ENCODE measurements around the gene DLG2. TPM values are rescaled to one million over a fixed set of nuclear protein-coding genes. Genes with fewer than 3 reads are reported as not detected.

DLG2 gene
- total RNA-seq, 4 donors from 2014 or later: 7.3 to 14.1 (median 11.1) TPM

DNA sequence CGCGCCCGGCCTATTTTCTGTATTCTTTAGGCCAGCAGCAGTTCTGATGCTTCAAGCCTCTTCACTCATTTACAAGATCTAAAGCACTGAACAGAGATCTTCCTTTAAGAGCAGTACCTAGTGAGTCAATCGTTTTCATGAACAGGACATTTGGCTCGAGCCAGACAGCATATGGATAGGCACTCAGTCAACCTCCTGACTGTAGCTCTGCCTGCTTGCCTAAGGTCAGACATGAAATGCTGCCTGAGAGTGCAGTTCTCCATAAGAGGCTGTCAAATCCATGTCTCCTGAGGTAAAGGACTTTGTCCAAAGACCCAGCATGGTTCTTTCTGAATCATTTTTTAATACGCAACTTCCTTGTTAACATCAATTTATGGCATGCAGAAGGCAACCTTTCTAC, 941.2 kb downstream of the DLG2 start:
- no peaks in the 10 kb centered on the region for H3K9me3 ChIP-seq
- DNase-seq (ENCODE audit: extremely low spot score): no peak
- no peaks in the 10 kb centered on the region for H3K4me1 ChIP-seq
- intact Hi-C loops (cut with DNase I): no loop called here
- H3K27ac ChIP-seq (replicated peaks in 1 of 4): no peak overlapping the region
- TF ChIP-seq EP300 (IDR thresholded peaks at IDR 0.05): no peak
- TF ChIP-seq, protein P1, sequence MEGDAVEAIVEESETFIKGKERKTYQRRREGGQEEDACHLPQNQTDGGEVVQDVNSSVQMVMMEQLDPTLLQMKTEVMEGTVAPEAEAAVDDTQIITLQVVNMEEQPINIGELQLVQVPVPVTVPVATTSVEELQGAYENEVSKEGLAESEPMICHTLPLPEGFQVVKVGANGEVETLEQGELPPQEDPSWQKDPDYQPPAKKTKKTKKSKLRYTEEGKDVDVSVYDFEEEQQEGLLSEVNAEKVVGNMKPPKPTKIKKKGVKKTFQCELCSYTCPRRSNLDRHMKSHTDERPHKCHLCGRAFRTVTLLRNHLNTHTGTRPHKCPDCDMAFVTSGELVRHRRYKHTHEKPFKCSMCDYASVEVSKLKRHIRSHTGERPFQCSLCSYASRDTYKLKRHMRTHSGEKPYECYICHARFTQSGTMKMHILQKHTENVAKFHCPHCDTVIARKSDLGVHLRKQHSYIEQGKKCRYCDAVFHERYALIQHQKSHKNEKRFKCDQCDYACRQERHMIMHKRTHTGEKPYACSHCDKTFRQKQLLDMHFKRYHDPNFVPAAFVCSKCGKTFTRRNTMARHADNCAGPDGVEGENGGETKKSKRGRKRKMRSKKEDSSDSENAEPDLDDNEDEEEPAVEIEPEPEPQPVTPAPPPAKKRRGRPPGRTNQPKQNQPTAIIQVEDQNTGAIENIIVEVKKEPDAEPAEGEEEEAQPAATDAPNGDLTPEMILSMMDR (IDR thresholded peaks at IDR 0.05): no peak
- no peak for TF ChIP-seq POLR2AphosphoS5 (IDR thresholded peaks at IDR 0.05)
- TF ChIP-seq POLR2A (IDR thresholded peaks at IDR 0.05; ENCODE audit: low read depth): no peak
- no peak overlapping the region for H3K4me3 ChIP-seq
- H3K27me3 ChIP-seq: no peaks in the 10 kb centered on the region
- WGBS: 90% methylated on average over 6 of the region's 6 CpGs
- H3K36me3 ChIP-seq: no peaks in the 10 kb centered on the region

DNA sequence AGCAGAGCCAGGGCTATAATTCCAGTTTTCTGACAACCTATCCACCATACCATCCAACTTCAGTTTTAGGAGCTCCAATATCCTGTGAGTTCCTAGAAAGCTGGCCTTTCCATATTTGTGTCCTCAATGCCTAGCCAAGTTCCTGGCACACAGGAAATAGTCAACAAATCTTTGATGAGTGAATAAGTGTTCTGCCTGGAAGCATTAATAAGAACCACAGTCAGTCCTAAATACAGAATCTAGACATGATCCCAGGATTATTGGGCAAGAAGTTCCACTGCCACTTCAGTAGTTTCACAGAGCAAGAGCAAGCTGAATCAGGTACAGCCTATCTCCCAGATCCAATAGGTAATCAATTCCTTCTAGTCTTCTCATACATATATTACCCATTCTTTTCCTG, 942.0 kb downstream of the DLG2 start:
- Histone ChIP-seq H3K4me1 (no peaks in the 10 kb centered on the region), H3K27ac (replicated peaks in 1 of 4) (no peak overlapping the region), H3K27me3 (no peaks in the 10 kb centered on the region), H3K36me3 (no peaks in the 10 kb centered on the region), H3K4me3 (no peak overlapping the region), H3K9me3 (no peaks in the 10 kb centered on the region)
- intact Hi-C loops (cut with DNase I): no loop called here
- TF ChIP-seq, protein P1 (IDR thresholded peaks at IDR 0.05): no peak
- TF ChIP-seq EP300 (IDR thresholded peaks at IDR 0.05) (no peak), POLR2AphosphoS5 (IDR thresholded peaks at IDR 0.05) (no peak), POLR2A (IDR thresholded peaks at IDR 0.05; ENCODE audit: low read depth) (no peak)
- no peak for DNase-seq (ENCODE audit: extremely low spot score)

DNA sequence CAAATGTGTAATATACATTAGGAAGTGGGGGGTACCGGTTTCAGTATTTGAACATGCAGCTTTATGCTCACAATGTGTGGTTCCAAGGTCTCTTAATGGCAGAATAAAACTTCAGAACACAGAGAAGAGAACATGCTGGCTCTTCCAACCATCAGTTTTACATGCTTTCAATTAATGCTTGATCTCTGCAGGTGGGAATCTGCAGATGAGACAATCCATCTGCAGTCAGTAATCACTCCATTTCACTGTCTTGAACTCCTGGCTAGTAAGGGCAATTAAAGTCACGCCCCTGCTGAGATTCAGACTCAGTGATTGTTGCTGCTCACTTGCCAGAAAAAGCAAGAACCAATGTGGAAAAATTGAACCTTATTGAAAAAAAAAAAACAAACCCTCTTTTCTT, 945.7 kb downstream of the DLG2 start:
- 88% methylated on average over 2 of the region's 2 CpGs for WGBS
- no peak for TF ChIP-seq POLR2A (IDR thresholded peaks at IDR 0.05; ENCODE audit: low read depth)
- TF ChIP-seq, protein P1 (IDR thresholded peaks at IDR 0.05): no peak
- TF ChIP-seq EP300 (IDR thresholded peaks at IDR 0.05): no peak
- no peak for TF ChIP-seq POLR2AphosphoS5 (IDR thresholded peaks at IDR 0.05)
- H3K27me3 ChIP-seq: no peaks in the 10 kb centered on the region
- H3K4me3 ChIP-seq: no peak overlapping the region
- no peaks in the 10 kb centered on the region for H3K36me3 ChIP-seq
- intact Hi-C loops (cut with DNase I): no loop called here
- no peak overlapping the region for H3K27ac ChIP-seq (replicated peaks in 1 of 4)
- no peaks in the 10 kb centered on the region for H3K4me1 ChIP-seq
- H3K9me3 ChIP-seq: no peaks in the 10 kb centered on the region
- DNase-seq (ENCODE audit: extremely low spot score): no peak

DNA sequence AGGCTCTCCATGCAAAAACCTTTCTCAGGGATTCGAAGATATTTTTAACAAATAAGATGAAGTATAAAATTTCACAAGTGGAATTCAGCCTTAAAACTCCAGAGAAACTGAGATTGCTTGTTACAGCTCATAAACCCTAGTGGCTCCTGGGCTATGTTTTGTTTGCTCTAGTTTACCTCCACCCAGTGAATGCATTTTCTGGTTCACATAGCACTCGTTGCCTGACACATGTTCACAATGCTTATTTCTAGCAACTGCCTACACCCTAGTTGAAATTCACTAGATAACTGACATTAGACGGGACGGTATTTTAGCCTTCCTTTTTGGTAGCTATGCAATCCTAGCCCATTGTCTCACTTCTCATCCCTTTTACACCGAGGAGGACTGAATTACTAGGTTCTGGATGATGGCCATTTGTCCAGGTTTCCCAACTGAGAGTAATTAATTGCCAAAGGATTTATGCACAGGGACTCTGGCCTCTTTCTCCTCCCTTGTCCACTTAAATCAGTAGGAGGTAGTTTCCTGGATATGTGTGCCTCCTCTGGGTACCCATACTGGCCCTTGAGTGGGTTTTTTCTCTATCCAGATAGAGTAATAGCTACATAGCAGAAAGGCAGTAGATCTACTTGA, 951.6 kb downstream of the DLG2 start:
- no peak overlapping the region for H3K27ac ChIP-seq (replicated peaks in 1 of 4)
- DNase-seq (ENCODE audit: extremely low spot score): no peak
- no peaks in the 10 kb centered on the region for H3K36me3 ChIP-seq
- H3K4me1 ChIP-seq: peaks cover 0 to 6% (median 2%) of the 10 kb centered on the region in 4 donors
- TF ChIP-seq POLR2A (IDR thresholded peaks at IDR 0.05; ENCODE audit: low read depth) (no peak), EP300 (IDR thresholded peaks at IDR 0.05) (no peak), POLR2AphosphoS5 (IDR thresholded peaks at IDR 0.05) (no peak)
- TF ChIP-seq, protein P1 (IDR thresholded peaks at IDR 0.05): no peak
- H3K27me3 ChIP-seq: no peaks in the 10 kb centered on the region
- 83% methylated on average over 5 of the region's 5 CpGs for WGBS
- H3K4me3 ChIP-seq: no peak overlapping the region
- intact Hi-C loops (cut with DNase I): no loop called here
- no peaks in the 10 kb centered on the region for H3K9me3 ChIP-seq

DNA sequence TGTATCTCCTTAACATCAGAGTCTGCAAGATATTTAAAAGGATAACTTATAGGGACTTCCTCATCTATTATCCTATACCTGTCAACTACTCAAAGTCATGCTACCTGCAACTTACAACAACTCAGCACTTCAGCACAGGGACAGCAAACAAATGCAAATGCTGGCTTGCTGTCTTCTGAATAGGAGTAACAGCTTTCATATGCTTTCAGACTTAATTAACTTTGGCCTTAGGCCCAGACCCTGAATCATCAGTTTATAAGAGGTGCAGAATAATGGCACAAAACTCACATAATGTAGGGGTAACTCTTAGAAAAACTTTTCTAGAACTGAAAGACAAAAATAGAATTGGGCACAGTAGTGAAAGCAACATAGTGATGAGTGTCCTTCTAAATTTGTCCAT, 953.4 kb downstream of the DLG2 start:
- TF ChIP-seq POLR2A (IDR thresholded peaks at IDR 0.05; ENCODE audit: low read depth) (no peak), POLR2AphosphoS5 (IDR thresholded peaks at IDR 0.05) (no peak)
- TF ChIP-seq, protein P1 (IDR thresholded peaks at IDR 0.05): no peak
- H3K36me3 ChIP-seq: no peaks in the 10 kb centered on the region
- no peaks in the 10 kb centered on the region for H3K27me3 ChIP-seq
- intact Hi-C loops (cut with DNase I): no loop called here
- DNase-seq (ENCODE audit: extremely low spot score): no peak
- H3K27ac ChIP-seq (replicated peaks in 1 of 4): no peak overlapping the region
- H3K4me1 ChIP-seq: peaks cover 0 to 6% (median 2%) of the 10 kb centered on the region in 4 donors
- no peak overlapping the region for H3K4me3 ChIP-seq
- H3K9me3 ChIP-seq: no peaks in the 10 kb centered on the region
